Ammon's horn (tissue), 1 donor: ENCODE results near the gene FGF3.

Experiments used
- DNase-seq: peaks from one replicate; pipeline ENCODE4 v3.0.0-alpha.2; 2016; ENCODE audit warnings: low spot score

Gene FGF3

GRCh38 chr11:69823641-69824265, 4.5 kb upstream of the FGF3 start:
- no peak for DNase-seq

DNA sequence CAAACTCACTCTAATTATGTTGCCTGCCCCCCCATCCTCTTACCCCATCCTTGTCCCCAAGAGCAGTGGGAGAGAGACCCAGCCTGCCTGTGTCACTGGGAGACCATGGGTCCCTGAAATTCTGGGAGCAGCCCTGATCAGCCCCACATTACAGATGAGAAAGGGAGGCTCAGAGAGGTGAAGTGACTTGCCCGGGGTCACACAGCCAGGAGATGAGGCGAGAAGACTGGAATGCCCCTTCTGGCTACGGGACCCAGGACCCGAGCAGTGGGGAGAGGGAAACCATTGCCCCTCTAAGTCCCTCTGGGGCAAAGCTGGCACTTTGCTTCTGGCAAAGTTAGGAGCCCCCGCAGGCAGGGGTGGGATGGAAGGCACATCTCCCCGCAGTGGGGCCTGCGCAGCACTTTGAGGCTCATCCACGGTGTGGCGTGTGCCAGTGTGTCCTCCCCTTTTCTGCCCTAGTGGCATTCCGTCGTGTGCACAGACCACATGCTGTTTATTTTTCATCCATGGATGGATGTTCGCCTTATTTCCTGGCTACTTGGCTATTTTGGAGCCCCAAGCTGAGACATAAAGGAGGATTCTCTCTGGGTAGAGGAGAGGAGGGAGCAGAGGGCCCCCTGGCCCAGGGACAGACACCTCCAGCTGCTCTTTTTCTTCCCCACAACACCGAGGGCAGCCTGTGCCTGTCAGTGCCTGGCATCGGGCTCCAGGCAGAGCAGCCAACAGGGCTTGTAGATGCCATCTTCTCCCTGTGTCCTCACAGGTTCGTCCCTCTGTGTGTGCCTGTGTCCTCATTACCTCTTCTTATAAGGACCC, 3.7 kb upstream of the FGF3 start:
- DNase-seq = no peak

GRCh38 chr11:69821511-69822040, 2.4 kb upstream of the FGF3 start:
- DNase-seq = no peak

DNA sequence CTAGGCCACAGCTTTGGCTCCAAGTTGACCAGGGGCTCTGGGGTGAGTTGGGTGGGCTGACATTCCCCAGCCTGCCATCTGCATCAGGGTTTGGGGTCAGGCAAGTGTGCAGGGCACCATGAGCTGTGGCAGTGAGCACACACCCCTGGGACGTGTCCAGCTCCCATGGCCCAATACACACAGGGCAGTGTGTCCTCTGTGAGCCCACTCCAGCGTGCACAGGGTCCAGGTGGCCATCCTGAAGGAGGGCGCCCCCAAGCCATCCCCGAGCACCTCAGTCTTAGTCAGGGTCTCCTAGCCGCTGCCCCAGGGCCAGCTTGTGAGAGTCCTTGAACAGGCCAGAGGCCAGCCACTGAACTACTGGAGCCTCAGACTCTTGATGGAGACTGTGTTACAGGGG, 1.2 kb upstream of the FGF3 start:
- no peak for DNase-seq

- no peak for DNase-seq
Measured at GRCh38 chr11:69819541-69820070, 390 bp upstream of the FGF3 start.

GRCh38 chr11:69818231-69818602, 999 bp downstream of the FGF3 start:
- DNase-seq = no peak

DNA sequence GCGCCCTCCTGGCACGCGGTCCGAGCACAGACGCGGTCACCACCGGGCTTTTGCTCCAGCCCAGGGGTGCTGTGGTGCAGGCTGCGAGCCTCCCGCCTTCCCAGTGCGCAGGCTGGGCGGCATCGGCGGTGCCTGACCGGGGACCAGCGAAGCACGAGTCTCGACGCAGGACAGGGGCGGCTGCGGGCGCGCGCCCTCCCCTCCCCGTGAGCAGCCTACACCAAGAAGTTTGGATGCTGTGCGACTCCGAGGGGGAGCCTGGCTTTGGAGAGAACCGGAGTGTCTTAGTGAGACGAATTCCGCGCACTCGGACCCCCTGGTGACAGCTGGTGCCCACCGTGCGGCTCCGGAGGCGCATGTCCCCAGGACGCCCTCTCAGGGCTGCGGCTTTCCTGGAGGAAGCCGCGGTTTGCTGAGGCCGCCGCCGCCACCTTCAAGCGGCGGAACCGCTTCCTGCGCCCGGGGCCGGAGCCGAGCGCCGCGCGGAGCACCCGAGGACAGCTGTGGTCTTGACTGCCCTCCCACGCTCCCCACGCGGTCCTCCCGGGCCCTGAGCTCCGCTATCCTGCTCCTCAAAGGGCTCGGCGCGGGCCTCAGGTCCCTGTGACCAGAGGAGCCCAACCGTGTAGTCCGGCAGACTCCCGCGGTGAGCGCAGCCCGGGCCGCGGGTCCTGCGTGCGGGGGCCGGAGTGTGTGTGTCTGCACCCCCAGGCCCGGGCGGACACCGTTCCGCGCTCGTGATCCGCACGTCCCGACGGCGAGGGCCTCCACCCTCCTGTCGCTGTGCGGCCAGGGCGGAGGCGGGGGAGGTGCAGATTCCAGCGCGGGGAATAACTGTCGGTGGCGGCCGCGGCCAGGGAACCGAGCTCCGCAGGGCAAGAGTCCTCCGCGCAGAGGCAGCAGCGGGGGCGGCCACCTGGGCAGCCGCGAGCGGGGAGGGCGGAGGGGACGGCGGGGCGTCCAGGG, 1.7 kb downstream of the FGF3 start:
- DNase-seq = no peak

GRCh38 chr11:69816671-69817070, 2.5 kb downstream of the FGF3 start:
- DNase-seq = no peak

GRCh38 chr11:69815973-69816372, 3.2 kb downstream of the FGF3 start:
- no peak for DNase-seq

GRCh38 chr11:69814902-69815301, 4.3 kb downstream of the FGF3 start:
- DNase-seq = no peak

GRCh38 chr11:69814411-69814810, 4.8 kb downstream of the FGF3 start:
- no peak for DNase-seq

DNA sequence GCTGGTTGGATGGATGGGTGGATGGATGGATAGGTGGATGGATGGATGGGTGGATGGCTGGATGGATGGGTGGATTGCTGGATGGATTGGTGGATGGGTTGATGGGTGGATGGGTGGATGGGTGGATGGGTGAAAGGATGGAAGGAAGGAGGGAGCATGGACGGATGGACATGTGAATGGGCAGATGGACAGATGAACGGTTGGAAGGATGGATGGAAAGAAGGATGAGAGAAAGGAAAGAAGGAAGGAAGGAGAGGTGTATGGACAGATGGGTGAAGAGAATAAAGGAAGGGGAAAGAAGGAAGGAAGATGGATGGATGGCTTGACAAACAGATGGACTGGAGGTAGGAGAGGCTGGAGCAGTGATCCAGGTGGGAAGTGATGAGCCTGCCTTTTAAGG, 5.4 kb downstream of the FGF3 start:
- no peak for DNase-seq

DNA sequence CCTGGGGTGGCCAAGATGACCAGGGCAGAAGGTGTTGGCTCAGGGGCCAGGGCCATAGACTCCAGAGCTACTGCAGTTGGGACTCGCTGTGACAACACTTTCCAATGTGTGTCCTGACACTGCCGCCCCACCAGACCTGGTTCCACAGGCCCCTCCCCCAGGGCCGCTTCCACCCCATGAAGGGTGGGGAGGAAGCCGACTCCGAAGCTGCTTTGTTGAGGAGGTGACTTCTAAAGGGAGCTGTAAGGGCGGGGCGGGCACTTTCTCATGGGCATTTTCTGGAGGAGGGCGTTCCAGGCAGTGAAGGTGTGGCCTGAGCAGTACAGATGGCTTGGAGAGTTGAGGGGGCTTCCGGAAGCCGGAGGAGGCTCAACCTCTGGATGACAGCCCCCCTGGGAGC, 6.3 kb downstream of the FGF3 start:
- DNase-seq = no peak

- no peak for DNase-seq
Measured at GRCh38 chr11:69812256-69812655, 7.0 kb downstream of the FGF3 start.

GRCh38 chr11:69811431-69811830, 7.8 kb downstream of the FGF3 start:
- no peak for DNase-seq

GRCh38 chr11:69810289-69811118, 8.7 kb downstream of the FGF3 start:
- DNase-seq = no peak

DNA sequence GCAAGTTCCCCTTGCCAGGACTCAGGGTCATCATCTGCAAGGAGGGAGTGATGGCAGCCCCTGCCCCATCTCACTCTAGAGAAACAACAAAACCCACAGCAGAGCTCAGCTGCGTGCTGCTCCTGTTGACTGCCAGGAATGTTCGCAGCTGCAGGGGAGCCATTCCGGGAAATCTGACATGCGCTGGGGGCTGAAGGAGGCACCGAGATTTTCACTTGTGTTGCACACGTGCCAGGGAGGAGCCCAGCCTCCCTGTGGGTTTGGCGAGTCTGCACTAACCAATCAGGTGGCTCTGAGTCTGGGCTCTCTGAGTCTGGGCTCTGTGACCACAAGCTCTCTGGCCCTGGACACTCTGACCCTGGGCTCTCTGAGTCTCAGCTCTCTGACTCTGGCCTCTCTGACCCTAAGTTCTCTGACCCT, 10.5 kb downstream of the FGF3 start:
- DNase-seq = no peak

- DNase-seq = no peak
Measured at GRCh38 chr11:69807106-69807815, 12.0 kb downstream of the FGF3 start.

DNA sequence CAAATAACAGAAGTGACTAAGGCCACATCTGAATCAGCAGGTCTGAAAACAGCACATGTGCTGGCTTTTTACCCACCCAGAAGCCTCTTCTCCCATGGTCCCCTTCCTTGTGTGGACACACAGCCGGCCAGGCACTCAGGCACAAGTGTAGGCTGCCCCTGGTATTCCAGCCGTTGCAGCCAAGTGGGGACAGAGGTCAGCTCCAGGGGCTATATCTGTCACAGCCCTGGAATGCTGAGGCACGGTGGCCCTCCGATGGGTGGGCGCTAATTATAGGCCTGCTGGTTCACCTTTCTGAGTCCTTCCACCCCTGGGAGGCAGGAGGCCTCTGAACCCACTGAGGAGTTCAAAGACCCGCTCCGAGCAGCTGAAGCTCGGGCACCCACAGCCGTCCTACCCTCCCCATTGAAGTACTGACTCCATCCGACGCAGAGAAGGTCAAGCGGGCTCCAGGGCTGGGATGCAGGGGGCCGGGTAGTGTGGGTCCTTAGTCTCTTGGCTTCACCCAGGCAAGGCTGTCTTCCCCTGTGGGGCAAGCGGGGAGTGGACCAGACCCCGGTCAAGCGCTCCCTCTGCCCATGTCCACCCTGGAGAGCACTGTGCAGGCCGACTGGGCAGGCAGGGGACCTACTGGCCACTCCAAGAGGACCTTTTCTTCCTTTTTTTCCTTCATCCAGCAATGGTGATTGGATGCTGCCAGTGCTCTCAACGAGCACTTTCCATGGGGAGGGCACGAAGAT, 14.3 kb downstream of the FGF3 start:
- no peak for DNase-seq
